PFSK-1 (cell line): ENCODE results near the gene PNPLA8.

Experiments
- FOXP2 ChIP-seq: optimal IDR thresholded peaks from 2 replicates; pipeline ENCODE3; 2011; ENCODE audit warnings: borderline replicate concordance, control low read depth, inconsistent platforms; ENCODE audit not compliant: insufficient read depth; ENCODE audit errors: extremely low read length, extremely low read depth
- POLR2AphosphoS5 ChIP-seq: IDR thresholded peaks from 2 replicates; pipeline ENCODE4 v1.6.1; 2012; ENCODE audit warnings: low read depth, mild to moderate bottlenecking, control low read depth, low read length, moderate library complexity
- REST ChIP-seq, 2 experiments: IDR thresholded peaks; 2 replicates each; pipeline versions ENCODE4 v1.6.1 to v1.8.0; 2011 to 2012; ENCODE audit warnings: low read depth in 2 of 2, low read length in 2 of 2, control low read depth in 1 of 2, inconsistent platforms in 1 of 2, mild to moderate bottlenecking in 1 of 2, moderate library complexity in 1 of 2; ENCODE audit not compliant: insufficient read depth in 1 of 2
- SIN3A ChIP-seq: IDR thresholded peaks from 2 replicates; pipeline ENCODE4 v1.6.1; 2012; ENCODE audit warnings: mild to moderate bottlenecking, low read length, moderate library complexity, borderline replicate concordance; ENCODE audit not compliant: insufficient read depth
- TAF1 ChIP-seq: IDR thresholded peaks from 2 replicates; pipeline ENCODE4 v1.6.1; 2012; ENCODE audit warnings: low read length, control low read depth, borderline replicate concordance; ENCODE audit not compliant: insufficient read depth

PNPLA8 gene

GRCh38 chr7:108559253-108559652, 33.3 kb upstream of the PNPLA8 start:
- TF ChIP-seq FOXP2 (no peak), REST (IDR thresholded peaks at IDR 0.05; ENCODE audit: insufficient read depth in 1 of 2, low read depth in 2 of 2, low read length in 2 of 2) (no peak), TAF1 (no peak), POLR2AphosphoS5 (no peak), SIN3A (no peak)

GRCh38 chr7:108557617-108558016, 31.7 kb upstream of the PNPLA8 start:
- TF ChIP-seq SIN3A (no peak), POLR2AphosphoS5 (no peak), TAF1 (no peak), REST (IDR thresholded peaks at IDR 0.05; ENCODE audit: insufficient read depth in 1 of 2, low read depth in 2 of 2, low read length in 2 of 2) (no peak), FOXP2 (no peak)

- TF ChIP-seq SIN3A = no peak
Measured at GRCh38 chr7:108557191-108557590, 31.3 kb upstream of the PNPLA8 start.

GRCh38 chr7:108541478-108541877, 15.5 kb upstream of the PNPLA8 start:
- TF ChIP-seq FOXP2 (no peak), POLR2AphosphoS5 (no peak), REST (IDR thresholded peaks at IDR 0.05; ENCODE audit: insufficient read depth in 1 of 2, low read depth in 2 of 2, low read length in 2 of 2) (no peak), SIN3A (no peak), TAF1 (no peak)

GRCh38 chr7:108537229-108537628, 11.3 kb upstream of the PNPLA8 start:
- no peak for TF ChIP-seq SIN3A
- no peak for TF ChIP-seq TAF1
- no peak for TF ChIP-seq POLR2AphosphoS5
- TF ChIP-seq FOXP2 = no peak
- TF ChIP-seq REST (IDR thresholded peaks at IDR 0.05; ENCODE audit: insufficient read depth in 1 of 2, low read depth in 2 of 2, low read length in 2 of 2) = no peak
